T-helper 2 cell treated with Interferon-gamma antibody and Interleukin-4, amounts not matched to agents 100 ng/mL and 5 ng/mL, for 36 hours (primary cell): ENCODE measurements around the gene METTL22. TPM values are rescaled to one million over a fixed set of nuclear protein-coding genes. Genes with fewer than 3 reads are reported as not detected.

Source experiments
- intact Hi-C: fragments of 100-400 bp; cut with micrococcal nuclease; formaldehyde crosslinking; loops from one replicate; pipeline ENCODE4 v1.15.1; 2023
- total RNA-seq: library from RNA; stranded (reverse); gene quantifications from 2 replicates; pipeline ENCODE4 v1.2.3, GENCODE V29; 2022

The METTL22 gene, protein sequence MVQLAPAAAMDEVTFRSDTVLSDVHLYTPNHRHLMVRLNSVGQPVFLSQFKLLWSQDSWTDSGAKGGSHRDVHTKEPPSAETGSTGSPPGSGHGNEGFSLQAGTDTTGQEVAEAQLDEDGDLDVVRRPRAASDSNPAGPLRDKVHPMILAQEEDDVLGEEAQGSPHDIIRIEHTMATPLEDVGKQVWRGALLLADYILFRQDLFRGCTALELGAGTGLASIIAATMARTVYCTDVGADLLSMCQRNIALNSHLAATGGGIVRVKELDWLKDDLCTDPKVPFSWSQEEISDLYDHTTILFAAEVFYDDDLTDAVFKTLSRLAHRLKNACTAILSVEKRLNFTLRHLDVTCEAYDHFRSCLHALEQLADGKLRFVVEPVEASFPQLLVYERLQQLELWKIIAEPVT
- total RNA-seq = 26.9 and 36.1 TPM in 2 replicates

DNA sequence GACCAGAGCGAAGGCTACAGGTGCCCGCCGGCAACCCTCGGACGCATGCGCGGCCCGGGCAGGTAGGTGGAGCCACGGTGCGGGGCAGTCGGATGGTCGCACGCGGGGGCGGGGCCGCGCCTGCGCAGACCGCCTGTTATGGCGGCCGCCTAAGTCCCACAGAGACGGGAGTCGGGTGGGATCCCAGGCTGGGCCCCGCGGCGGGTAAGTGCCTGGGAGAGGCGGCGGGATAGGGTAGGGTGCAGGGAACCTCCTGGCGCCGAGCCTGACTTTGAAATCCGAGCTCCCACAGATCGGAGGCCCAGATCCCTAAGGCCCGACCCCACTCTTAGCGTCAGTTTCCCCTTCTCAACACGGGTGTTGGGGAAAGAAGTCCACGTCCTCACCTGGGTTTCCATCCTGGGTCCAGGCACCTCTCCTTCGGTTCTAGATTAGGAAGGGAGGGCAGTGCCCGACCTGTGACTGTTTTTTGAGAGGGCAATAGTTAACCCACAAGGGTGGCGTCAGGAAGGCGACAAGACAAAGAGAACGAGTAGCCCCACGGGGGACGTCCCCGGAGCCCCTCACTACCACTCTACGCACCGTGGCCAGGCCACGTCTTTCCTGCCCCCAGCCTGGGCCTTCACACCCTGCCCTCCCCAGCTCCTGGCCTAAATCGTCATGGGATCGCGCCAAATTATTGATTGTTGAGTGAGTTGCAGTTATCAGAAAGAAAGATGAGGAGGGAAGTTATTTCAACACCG is at the start of gene METTL22:
Gene METTL22 (plus strand): TSS at position 127 of the 743 bp plus-strand sequence. CDS start 3,968 bp downstream, outside the sequence.
- intact Hi-C loops = loop anchor here (1.0 to 2.0 kb wide), 3 partner anchors 55 to 248 kb away; partner anchors contain the start of genes CARHSP1, PMM2 and TMEM186

DNA sequence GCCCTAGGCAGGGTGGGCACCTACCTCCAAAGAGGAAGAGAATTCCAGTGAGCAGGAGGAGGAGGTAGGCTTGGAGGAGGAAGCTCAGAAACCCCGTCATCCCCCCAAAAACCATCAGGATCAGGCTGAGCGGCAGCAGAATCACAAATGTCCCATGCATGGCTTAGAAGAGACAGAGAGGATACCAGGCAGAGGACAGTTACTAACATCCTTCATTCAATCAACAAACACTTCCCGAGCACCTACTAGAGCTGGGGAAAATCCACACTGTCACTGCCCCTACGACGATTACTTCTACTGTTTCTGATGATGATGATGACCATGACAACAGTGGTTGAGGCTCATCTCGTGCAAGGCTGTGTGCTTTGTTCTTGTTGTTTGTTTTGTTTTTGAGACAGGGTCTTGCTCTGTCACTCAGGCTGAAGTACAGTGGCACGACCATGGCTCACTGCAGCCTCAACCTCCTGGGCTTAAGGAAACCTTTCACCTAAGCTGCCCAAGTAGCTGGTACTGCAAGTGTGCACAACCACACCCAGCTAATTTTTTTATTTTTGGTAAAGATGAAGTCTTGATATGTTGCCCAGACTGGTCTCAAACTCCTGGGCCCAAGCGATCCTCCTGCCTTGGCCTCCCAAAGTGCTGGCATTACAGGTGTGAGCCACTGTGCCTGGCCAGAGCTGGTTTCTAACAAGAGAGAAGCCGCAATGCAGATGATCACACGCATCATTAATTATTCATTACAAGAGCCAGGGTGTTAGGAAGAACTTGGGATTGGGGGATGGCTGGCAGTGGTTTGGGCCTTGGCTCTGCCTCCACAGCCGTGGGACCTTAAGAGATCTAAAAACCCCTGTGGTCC is 49.2 kb upstream of the METTL22 start:
- intact Hi-C loops = no loop called here

DNA sequence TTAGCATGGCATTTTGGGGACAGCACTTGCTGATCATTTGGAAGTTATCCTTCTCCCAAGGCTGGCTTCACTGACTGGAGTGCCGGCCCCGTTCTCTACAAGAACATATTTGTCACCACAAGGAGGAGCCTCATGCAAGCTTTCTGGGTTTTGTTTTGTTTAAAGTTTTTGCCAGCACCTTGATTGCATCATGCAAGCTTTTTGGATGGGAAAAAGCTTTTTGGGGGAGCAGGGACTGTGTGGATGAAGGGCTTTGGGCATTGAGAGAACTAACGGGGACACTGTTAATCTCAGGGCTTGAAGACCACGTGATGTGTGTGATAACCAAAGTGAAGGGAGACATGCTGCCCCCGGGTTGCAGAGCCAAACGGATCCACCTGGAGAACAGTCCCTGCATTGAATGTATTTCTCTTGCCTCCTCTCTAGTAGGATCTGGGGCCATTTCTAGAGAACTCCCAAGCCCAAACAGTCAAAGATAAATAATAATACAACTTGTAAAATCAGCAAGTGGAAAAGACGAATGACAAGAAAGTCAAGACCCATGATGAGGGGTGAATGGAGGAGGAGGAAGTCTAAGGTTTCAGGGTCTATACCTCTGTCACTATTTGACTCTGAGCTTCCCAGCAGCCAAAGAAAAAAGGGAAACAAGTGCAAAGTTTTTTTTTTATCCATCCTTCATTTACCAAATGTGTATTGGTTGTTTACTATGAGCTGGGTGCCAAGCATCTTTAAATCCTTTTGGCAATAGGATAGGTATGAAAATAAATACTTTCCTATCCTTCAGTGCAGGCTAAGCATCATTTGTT is 48.4 kb upstream of the METTL22 start:
- intact Hi-C loops = no loop called here

DNA sequence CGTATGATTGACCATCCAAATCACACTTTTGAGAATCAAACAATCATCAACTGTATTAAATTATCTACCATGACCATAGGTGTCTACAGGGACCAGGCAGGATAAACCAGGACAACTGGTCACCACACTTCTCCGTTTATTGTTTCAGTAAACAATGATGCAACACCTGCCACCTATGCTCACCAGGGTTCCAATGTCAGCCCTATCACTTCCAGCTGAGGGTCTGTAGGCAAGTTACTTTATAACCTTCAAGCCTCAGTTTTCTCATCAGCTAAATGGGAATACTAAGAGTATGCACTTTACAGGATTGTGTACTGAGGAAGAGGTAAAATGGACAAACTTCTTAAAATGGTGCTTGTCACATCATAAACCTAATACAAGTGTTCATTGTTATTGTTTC is 46.1 kb upstream of the METTL22 start:
- intact Hi-C loops = no loop called here

DNA sequence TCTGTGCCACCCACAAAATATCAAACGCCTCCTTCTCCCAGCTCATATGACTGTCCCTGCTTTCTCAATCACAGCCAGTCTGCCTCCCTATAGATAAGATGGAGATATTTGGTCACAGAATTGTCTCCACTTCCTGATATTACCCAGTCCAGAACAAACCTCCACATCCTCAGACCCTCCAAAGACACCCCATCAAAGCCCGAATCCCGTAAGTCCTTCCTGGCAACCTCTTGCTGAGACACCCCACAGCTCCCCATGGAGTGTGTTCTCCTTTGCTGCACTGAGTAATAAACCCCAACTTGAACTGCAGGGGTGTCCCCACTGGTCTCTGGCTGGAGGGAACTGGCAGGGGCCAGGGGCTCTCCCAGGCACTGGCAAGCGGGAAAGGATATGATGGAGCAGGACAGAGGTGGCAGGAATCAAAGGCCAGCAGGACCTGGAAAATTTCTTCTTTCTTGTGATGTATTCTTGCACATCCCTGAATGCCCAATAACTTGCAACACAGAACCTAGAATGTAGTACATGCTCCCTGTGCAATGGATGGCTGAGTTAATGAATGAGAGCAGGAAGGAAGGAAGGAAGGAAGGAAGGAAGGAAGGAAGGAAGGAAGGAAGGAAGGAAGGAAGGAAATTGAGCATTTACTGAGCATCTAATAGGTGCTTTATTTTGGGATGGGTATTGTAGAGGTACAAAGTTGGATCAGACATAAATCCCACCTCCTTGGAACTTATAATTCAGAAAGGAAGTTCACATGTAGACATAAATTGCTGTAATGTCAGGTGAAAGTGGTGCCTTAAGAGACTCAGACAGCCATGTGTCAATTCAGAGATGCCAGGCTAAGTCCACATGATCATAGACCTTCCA is 45.1 kb upstream of the METTL22 start:
- intact Hi-C loops = no loop called here

DNA sequence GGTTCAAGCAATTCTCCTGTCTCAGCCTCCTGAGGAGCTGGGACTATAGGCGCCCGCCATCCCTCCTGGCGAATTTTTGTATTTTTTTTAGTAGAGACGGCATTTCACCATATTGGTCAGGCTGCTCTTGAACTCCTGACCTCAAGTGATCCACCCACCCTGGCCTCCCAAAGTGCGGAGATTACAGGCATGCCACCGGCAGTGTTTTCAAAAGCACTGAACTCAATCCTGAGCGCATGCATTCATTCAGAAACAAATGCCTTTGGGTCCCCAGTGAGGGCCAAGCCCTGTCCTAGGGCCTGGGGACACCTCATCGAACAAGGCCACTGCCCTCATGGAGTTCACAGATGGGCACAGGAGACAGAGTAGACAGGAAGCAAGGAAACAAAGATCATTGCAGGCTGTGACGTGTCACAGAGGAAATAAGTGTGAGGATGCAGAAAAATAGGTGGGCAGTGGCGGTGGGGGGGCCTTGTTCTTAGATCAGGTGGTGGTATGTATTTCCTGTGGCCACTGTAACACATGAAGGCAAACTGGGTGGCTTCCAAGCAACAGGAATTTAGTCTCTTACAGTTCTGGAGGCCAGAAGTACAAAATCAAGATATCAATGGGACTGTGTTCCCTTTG is 43.7 kb upstream of the METTL22 start:
- intact Hi-C loops = no loop called here

DNA sequence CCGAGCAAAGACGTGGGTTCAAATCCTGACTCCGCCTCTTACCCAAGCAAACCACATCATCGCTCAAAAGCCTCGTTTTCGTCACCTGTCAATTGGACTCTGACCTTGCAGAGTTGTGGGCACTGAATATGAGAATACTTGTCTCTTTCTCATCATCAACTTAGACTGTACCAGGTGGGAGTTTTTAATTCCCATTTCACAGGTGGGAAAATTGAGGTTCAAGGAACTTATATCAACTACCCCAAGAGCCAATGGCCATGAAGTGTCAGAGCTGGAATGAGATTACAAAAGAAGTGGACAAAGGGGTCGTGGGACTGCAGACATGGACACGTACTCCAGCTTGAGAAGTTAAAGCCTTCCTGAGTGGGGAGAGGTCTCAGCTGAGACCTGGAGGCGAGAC is 41.9 kb upstream of the METTL22 start:
- intact Hi-C loops = no loop called here

DNA sequence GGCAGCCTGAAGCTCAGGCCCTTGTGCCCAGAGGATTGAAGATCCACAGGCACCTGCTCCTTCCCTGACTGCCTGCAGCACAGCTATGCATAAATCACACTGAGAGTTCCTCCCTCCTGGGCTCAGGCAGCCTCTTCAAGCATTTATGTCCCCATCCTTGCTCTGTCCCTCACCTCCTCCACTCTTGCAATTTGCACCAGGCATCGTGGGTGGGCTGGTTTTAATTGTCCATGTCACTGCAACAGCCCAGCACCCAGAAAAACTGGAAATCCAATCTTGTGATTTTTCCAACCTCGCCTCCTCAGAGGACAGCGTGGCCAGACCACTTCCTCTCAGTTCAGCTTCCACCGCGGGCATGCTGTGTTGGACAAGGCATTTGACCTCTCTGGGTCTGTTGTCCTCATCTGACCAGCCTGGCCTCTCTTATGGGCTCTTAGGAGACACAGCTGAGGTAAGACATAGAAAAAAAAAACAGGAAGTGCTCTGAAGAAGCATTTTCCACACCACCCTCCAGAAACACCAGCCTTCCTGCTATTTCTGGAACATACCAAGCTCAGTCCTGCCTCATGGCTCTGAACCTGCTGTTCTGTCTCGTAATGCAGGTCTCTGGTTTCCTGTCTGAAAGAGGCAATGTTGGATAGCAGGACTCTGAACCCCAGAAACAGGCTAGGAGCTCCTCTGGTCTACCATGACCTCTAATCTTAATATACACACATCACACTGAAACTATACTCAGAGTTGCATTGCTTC is 39.5 kb upstream of the METTL22 start:
- intact Hi-C loops = no loop called here

DNA sequence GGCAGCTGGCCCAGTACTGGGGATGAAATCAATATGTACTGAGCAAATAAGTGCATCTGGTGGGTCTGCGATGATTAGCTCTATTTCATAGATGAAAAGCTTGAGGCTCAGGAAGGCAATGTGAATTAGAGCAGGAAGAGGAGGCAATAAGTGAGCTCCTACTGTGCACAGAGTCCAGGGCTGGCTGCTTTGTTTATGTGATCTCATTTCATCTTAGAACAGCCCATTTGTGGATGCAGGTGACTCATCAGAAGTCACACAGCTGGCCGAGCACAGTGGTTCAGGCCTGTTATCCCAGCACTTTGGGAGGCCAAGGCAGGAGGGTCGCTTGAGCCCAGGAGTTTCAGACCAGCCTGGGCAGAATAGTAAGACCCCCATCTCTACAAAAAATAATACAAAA is 38.3 kb upstream of the METTL22 start:
- intact Hi-C loops = no loop called here

DNA sequence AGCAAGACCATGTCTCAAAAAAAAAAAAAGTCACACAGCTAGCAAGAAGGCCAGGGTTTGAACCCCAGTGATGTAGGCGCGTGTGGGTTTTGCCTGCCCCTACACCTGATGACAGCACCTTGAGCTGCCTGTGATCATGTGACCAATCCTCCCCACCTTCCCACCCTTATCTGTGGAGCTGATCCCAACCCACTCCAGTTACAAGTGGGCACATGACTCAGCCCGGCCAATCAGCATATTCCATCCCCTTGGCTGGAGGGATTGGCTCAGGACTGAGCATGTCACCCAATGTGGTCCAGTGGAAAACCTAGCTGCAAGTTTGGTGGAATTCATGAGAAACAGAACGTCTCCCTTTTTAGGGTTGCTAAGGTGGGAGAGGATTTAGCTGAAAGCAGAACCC is 37.8 kb upstream of the METTL22 start:
- intact Hi-C loops = no loop called here

DNA sequence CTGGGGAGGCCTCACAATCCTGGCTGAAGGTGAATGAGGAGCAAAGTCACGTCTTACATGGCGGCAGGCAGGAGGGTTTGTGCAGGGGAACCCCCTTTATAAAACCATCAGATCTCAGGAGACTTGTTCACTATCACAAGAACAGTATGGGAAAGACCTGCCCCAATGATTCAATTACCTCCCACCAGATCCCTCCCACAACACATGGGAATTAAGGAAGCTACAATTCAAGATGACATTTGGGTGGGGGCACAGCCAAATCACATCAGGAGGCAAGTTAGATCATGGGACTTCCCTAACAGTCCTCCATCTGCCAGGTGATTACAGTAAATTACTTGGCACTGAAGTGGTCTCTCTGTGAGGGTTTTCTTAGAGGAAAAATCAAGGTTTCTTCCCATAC is 36.5 kb upstream of the METTL22 start:
- intact Hi-C loops = no loop called here

DNA sequence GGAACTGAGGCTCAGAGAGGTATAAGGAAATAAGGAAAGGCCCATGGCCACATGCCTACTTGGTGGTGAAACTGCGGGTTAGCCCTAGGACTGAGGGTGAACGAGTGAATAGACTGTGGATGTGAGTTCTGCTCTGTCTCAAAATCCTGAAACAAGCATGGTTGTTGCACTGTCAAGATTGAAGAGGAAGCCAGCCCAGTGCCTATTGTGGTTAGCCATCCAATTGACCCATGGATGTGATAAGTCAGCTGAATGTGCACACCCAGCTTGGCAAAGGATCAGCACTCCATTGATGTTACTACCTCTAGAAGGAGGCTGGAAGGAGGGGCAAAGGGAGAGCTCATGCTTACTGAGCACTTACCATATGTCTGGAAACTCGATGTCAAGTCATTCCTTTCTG is 35.6 kb upstream of the METTL22 start:
- intact Hi-C loops = no loop called here

DNA sequence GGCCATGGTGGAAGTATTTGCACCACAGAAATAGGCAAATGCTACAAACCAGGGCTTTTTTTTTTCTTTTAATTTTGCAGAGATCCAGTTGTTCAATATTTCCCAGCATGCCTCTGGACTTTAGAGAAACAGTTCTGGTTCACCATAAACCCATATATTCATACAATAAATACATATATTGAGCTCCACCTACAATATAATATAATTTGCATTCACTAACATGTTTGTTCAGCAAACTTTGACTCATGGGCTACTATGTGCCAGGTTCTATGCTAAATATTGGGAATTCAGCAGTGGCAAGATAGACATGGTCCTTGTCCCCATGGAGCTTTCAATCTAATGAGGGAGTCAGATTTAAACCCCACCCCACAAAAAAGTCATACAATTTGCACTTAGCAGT is 34.4 kb upstream of the METTL22 start:
- intact Hi-C loops = no loop called here

DNA sequence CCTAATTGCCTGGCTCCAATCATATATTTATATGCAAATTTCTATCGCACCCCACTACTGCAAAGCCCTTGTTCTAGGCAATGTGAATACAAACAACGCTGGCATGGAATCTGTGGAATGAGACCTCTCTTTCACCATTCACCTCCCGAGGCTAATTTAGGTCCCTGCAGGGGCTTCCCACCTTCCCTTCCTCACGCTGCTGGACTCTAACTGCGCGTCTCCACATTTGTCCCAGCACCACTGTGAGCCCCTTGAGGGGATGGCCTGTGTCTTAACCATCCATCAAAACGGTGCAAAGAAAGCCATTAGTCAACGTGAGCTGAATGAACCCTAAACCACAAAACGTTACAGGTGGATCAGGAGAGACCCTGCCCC is 32.8 kb upstream of the METTL22 start:
- intact Hi-C loops = no loop called here

DNA sequence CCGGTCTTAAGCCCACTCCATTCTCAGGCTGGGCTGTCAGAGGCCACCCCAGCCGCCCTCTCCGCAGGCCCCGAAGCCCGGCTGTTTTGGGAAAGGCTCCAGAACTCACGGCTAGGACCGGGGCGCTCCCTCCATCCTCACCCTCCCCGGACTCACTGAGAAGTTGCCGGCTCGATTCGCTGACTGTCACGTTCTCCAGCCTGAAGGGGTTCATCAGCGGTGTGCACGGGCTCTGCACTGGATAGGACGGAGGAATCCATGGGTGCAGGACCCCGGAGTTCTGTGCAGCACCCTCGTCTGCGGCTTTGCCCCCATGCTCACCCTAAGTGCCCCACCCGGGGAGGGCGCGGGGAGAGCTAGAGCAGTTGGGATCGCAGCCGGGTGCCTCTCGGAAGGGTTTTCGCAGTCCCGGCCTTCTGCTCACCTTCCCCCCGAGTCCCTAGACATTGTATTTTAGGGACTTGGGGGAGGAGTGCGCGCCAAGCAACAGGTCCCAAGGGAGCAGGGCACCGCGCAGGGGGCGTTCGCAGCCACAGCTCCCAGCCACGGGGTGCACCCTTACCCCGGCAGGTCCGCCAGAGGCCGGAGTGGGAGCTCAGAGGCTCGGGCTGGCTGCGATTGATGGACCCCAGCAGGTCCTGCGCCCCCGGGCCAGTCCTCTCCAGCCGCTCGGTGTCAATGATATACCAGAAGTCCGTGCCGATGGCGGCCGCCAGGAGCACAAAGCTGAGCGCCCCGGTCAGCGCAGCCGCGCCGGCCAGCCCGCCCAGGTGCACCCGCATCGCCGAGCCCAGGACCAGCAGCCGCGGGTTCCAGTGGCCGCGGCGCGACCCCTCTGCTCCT is 32.2 kb upstream of the METTL22 start:
- intact Hi-C loops = no loop called here

DNA sequence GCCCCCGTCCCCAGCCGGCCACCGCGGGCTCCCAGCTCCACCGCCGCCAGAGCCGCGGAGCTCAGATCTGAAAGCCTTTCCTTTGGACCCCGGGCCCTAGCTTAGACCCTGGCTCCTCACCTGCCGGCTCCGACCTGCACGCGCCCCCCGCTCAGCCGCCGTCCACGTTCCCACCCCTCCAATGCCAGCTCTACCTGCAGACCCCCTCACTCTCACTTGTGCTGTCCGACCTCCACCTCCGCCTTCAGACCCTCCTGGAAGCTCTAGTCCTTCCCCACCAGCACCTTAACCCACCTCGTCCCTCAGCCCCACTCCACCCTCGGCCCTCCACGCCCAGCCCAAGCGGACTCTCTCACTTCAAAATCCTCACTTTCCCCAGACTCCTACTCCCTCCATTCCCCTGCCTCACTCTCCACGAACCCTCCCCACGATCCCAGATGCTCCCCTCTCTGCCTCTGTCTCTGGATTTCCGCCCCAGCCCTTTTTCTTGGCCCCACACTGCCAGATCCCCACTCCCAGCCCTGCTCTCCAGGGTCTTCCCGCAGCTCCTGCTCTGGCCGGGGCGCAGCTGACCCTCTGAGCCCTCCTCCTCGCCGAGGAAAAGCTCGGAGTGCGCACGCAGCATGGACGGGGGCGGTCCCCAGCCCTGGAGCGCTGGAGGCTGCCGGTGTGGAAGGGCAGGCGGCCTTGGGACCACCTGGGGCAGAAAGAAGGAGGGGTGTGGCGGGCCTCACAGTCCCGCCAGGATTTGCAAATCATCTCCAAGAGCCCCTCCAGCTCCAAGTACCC is 31.4 kb upstream of the METTL22 start, which contains the start of gene TMEM114:
Gene TMEM114 (minus strand): TSS at position 612 of the 789 bp plus-strand sequence. CDS start 673 bp downstream, outside the sequence.
- intact Hi-C loops = no loop called here

DNA sequence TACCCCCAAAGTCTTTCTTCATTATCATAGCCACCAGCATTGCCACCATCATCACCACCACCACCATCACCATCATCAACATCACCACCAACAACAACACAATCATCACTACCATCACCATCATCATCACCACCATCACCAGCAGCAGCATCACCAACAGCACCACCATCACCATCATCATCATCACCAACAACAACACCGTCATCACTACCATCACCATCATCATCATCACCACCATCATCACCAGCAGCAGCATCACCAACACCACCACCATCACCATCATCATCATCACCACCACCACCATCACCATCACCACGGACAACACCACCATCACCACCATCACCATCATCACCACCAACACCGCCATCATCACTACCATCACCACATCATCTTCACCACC is 30.7 kb upstream of the METTL22 start:
- intact Hi-C loops = no loop called here
